Skeletal muscle tissue (tissue), 4 donors: Measurements from ENCODE around the gene YPEL5. TPM values are rescaled to one million over a fixed set of nuclear protein-coding genes. Genes with fewer than 3 reads are reported as not detected.
A peak's percentile ranks its signal among the peaks of the same experiment; 100 is the strongest.
"Not testable (repeated sequence)": the region's sequence is repeated elsewhere in the genome, so short reads cannot be mapped to it uniquely, and the experiment has no call there.

Experiments
- H3K27ac ChIP-seq: one replicate; pipeline ENCODE4 v1.7.0; 2013; ENCODE audit warnings: mild to moderate bottlenecking, low read depth, low read length, inconsistent platforms
- H3K27me3 ChIP-seq, 3 donors: one replicate each; pipeline ENCODE4 v1.7.0; 2013; ENCODE audit warnings: low read length in 3 of 3; ENCODE audit not compliant: control insufficient read depth in 3 of 3, insufficient read depth in 3 of 3
- H3K36me3 ChIP-seq, 3 donors: one replicate each; pipeline ENCODE4 v1.7.0; 2013; ENCODE audit warnings: low read length in 3 of 3; ENCODE audit not compliant: control insufficient read depth in 3 of 3, insufficient read depth in 3 of 3
- H3K4me1 ChIP-seq, 3 donors: one replicate each; pipeline ENCODE4 v1.7.0; 2013; ENCODE audit warnings: low read length in 3 of 3, mild to moderate bottlenecking in 3 of 3; ENCODE audit not compliant: control insufficient read depth in 3 of 3, insufficient read depth in 3 of 3
- H3K4me3 ChIP-seq, 3 donors: one replicate each; pipeline ENCODE4 v1.7.0; 2013; ENCODE audit warnings: low read length in 3 of 3
- H3K9ac ChIP-seq, 3 donors: one replicate each; pipeline ENCODE4 v1.7.0; 2013; ENCODE audit warnings: low read length in 3 of 3, mild to moderate bottlenecking in 3 of 3, moderate library complexity in 2 of 3, low read depth in 1 of 3
- H3K9me3 ChIP-seq, 3 donors: one replicate each; pipeline ENCODE4 v1.7.0; 2013; ENCODE audit warnings: low read length in 3 of 3; ENCODE audit not compliant: control insufficient read depth in 3 of 3
- total RNA-seq: library from RNA; depleted of rRNA; stranded (reverse); fragments of >200 nt; gene quantifications from one replicate; pipeline ENCODE4 v1.2.3, GENCODE V29; 2014
- donor health status: Osteomylitis.

YPEL5 gene
- total RNA-seq, 1 donor from 2014 or later = 64.7 TPM

GRCh38 chr2:30135541-30135940 lies 11.3 kb upstream of the YPEL5 start:
- Histone ChIP-seq H3K9me3 (no peaks in the 10 kb centered on the region), H3K36me3 (no peaks in the 10 kb centered on the region), H3K4me3 (no peak overlapping the region), H3K4me1 (no peaks in the 10 kb centered on the region), H3K27me3 (peaks cover 0 to 4% (median 0%) of the 10 kb centered on the region in 3 donors), H3K27ac (no peak overlapping the region), H3K9ac (no peak overlapping the region)

DNA sequence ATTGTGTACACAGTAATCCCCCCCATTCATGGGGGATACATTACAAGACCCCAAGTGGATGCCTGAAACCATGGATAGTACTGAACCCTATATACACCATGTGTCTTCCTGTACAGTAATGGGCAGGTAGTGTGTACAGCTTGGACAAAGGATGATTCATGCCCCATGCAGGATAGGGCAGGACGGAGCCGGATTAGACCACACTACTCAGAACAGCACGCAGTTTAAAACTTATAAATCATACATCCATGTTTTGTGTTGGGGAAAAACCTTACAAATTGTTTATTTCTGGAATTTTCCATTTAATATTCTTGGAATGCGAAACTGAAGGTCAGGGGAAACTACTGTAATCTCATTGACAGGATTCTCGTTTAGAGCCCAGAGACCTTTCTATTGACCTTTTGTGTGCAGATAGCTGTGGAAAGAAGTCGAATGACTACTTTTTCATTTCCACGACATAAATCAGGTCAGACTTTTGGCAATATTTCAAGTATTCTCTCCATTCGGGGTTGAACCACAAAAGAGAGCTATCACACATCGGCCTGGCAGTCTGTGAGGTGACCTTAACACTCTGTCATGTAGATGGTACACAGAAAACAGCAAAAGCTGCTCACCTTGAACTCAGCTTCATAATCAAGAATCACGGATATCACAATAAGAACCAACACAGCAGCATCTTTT lies 9.9 kb upstream of the YPEL5 start:
- Histone ChIP-seq H3K27me3 (peaks cover 0 to 4% (median 0%) of the 10 kb centered on the region in 3 donors), H3K9me3 (no peaks in the 10 kb centered on the region), H3K9ac (no peak overlapping the region), H3K4me3 (no peak overlapping the region), H3K36me3 (no peaks in the 10 kb centered on the region), H3K4me1 (no peaks in the 10 kb centered on the region), H3K27ac (no peak overlapping the region)

DNA sequence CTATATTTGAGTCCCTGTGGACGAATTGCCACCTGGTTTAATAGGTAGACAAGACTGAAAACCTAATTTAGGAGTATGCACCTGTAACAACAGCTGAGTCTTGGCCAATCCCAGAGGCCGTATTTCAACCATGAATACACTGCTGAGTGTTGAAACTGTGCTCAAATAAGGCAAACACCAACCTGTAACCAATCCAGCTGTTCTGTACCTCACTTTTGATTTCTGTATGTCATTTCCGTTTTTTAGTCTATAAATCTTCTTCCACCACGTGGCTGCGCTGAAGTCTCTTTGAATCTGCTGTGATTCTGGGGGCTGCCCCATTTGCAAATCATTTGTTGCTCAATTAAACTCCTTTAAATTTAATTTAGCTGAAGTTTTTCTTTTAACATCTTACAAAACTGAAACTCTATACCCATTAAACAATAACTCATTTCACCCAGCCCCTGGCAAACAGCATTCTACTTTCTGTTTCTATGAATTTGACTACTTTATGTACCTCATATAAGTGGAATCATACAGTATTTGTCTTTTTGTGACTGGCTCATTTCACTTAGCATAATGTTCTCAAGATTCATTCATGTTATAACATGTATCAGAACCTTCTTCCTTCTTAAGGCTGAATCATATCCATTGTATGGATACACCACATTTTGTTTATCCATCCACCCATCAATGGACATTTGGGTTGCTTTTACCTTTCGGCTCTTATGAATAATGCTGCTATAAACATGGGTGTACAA lies 7.5 kb upstream of the YPEL5 start:
- H3K4me1 ChIP-seq = no peaks in the 10 kb centered on the region
- H3K9me3 ChIP-seq = no peaks in the 10 kb centered on the region
- peaks cover 0 to 2% (median 0%) of the 10 kb centered on the region in 3 donors for H3K27me3 ChIP-seq
- H3K4me3 ChIP-seq = no peak overlapping the region
- no peak overlapping the region for H3K27ac ChIP-seq
- H3K9ac ChIP-seq = no peak overlapping the region
- no peaks in the 10 kb centered on the region for H3K36me3 ChIP-seq

DNA sequence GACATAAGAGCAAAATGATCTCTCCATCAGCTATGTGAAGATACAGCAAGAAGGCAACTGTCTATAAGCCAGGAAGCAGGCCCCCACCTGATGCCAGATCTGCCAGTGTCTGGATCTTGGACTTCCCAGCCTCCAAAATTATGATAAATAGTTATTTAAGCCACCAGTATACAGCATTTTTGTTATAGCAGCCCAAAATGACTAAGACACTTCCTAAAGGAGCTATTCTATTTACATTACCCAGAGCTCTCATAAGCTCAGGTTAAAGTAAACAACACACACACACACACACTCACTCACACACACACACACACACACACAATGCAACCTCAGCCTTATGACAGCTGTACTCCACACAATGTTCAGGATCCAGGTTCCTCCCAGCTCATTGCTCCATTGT lies 5.7 kb upstream of the YPEL5 start:
- Histone ChIP-seq H3K9me3 (no peaks in the 10 kb centered on the region), H3K4me1 (peaks cover 0 to 4% (median 0%) of the 10 kb centered on the region in 3 donors), H3K9ac (no peak overlapping the region), H3K36me3 (no peaks in the 10 kb centered on the region), H3K4me3 (no peak overlapping the region), H3K27me3 (peaks cover 0 to 2% (median 0%) of the 10 kb centered on the region in 3 donors), H3K27ac (no peak overlapping the region)

DNA sequence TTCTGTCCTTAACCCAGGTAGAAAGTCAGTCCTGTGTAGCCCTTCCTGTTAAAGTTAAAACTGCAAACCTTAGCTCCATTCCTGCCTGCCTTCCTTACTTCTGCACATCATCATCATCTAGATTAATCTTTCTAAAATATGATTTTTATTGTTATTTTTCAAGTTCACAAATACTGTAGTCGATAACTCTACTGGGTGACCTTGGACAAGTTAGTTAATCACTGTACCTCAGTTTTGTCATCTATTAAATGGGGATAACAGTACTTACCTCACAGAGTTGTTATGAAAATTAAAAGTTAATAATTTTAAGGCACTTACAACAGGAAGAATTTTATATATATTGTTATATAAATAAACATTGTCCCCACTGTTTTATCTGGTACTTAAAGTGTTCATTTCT lies 2.5 kb upstream of the YPEL5 start:
- Histone ChIP-seq H3K4me3 (no peak overlapping the region), H3K4me1 (peaks cover 10 to 19% (median 13%) of the 10 kb centered on the region in 3 donors), H3K27me3 (no peaks in the 10 kb centered on the region), H3K36me3 (peaks cover 0 to 5% (median 0%) of the 10 kb centered on the region in 3 donors), H3K9me3 (no peaks in the 10 kb centered on the region), H3K9ac (no peak overlapping the region), H3K27ac (no peak overlapping the region)

DNA sequence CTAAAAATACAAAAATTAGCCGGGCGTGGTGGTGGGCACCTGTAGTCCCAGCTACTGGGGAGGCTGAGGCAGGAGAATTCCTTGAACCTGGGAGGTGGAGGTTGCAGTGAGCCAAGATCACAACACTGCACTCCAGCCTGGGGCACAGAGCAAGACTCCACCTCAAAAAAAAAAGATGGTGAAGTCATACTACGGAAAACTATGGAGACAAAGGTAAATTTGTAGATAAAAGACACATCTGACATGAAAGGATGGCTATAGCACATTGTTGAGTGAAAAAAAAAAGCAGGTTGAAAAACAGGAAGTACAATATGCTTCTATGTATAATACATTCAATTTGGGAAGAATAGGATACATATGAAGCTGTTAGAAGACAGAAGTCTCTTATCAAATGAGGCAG lies 1.9 kb upstream of the YPEL5 start:
- H3K27me3 ChIP-seq, H3K36me3 ChIP-seq, H3K27ac ChIP-seq, H3K9ac ChIP-seq, H3K9me3 ChIP-seq, H3K4me3 ChIP-seq: not testable (repeated sequence)
- H3K4me1 ChIP-seq = peaks cover 15 to 26% (median 20%) of the 10 kb centered on the region in 3 donors

DNA sequence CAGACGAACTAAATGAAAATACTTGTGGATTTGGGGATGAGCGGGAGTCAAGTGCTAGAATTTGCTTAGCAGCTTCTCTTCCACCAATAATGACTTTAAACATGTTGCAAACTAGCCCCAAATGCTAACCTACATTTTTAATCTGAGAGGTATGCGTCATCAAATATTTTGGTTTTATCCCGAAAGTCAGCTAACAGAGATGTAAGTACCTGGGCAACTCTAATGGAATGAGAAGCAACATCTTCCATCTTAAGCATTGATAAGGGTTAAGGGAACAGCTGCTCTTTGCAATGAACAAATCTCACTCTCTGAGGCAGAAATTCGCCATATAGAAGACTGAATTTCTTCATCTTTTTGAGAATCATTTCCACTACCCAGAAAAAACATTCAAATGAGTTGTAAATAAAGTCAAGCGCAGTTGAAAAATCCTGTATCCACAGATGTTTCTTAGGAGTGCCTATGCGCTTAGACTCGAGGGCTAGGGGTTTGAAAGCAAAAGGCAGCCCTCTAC lies 926 bp upstream of the YPEL5 start:
- Histone ChIP-seq H3K9me3 (no peaks in the 10 kb centered on the region), H3K4me3 (peak overlapping the region; percentile 60 to 91 (median 90)), H3K36me3 (peaks cover 0 to 5% (median 0%) of the 10 kb centered on the region in 3 donors), H3K27ac (peak overlapping the region; percentile 87), H3K4me1 (peaks cover 24 to 33% (median 26%) of the 10 kb centered on the region in 3 donors), H3K27me3 (no peaks in the 10 kb centered on the region), H3K9ac (peak overlapping the region; percentile 52 to 87 (median 82))

- Histone ChIP-seq H3K27ac (peak overlapping the region; percentile 98), H3K4me1 (peaks cover 25 to 33% (median 28%) of the 10 kb centered on the region in 3 donors), H3K9ac (peak overlapping the region; percentile 90 to 96 (median 93)), H3K27me3 (no peaks in the 10 kb centered on the region), H3K9me3 (no peaks in the 10 kb centered on the region), H3K36me3 (peaks cover 0 to 5% (median 3%) of the 10 kb centered on the region in 3 donors), H3K4me3 (peak overlapping the region; percentile 44 to 82 (median 79))
Measured at GRCh38 chr2:30147196-30147714, 448 bp downstream of the YPEL5 start.

DNA sequence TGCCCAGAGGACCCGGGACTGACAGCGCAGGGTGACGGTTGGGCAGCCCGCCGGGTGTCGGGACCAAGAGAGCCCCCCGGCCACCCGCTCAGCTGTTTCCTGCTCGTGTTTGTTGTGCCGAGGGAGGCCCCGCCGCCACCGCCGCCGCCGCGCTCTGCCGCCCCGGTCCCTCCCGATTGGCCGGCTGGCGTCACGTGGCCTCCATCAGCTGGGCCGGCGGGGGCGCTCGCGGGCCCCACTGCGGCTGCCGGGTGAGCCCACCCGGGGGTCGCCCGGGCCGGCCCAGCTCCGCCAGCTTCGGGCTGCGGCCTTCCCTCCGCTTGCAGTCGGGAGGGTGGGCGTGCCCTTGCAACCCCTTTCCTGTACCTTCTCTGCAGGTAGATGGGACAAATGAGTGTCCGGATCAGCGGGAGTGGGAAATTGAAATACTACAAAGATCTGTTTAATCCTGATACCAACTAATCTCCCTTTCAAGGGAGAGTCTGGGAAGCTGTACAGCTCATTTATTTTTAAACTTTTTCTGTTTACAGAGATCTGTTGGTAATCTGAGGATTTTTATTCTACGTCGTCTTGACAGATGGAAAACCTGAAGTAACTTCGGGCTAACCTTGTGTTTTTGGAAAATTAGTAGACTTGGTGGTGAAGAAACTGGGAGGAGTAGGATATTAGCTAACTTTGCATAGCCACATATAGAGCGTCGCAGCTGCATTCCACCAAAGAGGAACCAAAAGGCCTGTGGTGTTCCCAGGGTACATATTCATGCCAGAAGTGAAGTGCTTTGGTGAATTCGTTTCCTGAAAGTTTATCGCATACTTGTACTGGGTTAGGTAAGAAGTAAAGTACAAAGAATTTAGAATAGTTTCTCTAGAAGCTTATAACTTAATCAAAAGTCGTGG lies 1.2 kb downstream of the YPEL5 start:
- peaks cover 25 to 33% (median 28%) of the 10 kb centered on the region in 3 donors for H3K4me1 ChIP-seq
- H3K9me3 ChIP-seq = no peaks in the 10 kb centered on the region
- H3K9ac ChIP-seq = peak overlapping the region; percentile 64 to 93 (median 75)
- peak overlapping the region; percentile 98 for H3K27ac ChIP-seq
- H3K36me3 ChIP-seq = peaks cover 0 to 5% (median 3%) of the 10 kb centered on the region in 3 donors
- peak overlapping the region; percentile 79 to 82 (median 79) for H3K4me3 ChIP-seq
- H3K27me3 ChIP-seq = no peaks in the 10 kb centered on the region
